Body of pancreas (tissue), 4 donors: ENCODE results near the gene AFG3L2.

Experiments used
- POLR2A ChIP-seq, 3 donors: fragments of 450-650 bp; IDR thresholded peaks; one replicate each; pipeline ENCODE4 v1.6.1; 2016; ENCODE audit warnings: antibody characterized with exemption in 3 of 3, mild to moderate bottlenecking in 2 of 3
- TF ChIP-seq, protein P1 (sequence below), 7 experiments: fragments of 450-650 bp in 4 of 7; fragments of 200-600 bp in 3 of 7; sonication (generic) in 3 of 7; IDR thresholded peaks; one replicate each; pipeline ENCODE4 v1.5.1; 2016 to 2019; ENCODE audit warnings: antibody characterized with exemption in 7 of 7

GRCh38 chr18:12393998-12394397, 17.0 kb upstream of the AFG3L2 start:
- no peak for TF ChIP-seq POLR2A (IDR thresholded peaks at IDR 0.05)
- TF ChIP-seq, protein P1, sequence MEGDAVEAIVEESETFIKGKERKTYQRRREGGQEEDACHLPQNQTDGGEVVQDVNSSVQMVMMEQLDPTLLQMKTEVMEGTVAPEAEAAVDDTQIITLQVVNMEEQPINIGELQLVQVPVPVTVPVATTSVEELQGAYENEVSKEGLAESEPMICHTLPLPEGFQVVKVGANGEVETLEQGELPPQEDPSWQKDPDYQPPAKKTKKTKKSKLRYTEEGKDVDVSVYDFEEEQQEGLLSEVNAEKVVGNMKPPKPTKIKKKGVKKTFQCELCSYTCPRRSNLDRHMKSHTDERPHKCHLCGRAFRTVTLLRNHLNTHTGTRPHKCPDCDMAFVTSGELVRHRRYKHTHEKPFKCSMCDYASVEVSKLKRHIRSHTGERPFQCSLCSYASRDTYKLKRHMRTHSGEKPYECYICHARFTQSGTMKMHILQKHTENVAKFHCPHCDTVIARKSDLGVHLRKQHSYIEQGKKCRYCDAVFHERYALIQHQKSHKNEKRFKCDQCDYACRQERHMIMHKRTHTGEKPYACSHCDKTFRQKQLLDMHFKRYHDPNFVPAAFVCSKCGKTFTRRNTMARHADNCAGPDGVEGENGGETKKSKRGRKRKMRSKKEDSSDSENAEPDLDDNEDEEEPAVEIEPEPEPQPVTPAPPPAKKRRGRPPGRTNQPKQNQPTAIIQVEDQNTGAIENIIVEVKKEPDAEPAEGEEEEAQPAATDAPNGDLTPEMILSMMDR (IDR thresholded peaks at IDR 0.05), result no peak
